Dedifferentiated amniotic fluid mesenchymal stem cell (primary cell): ENCODE measurements around the gene MEFV.
"Not testable (repeated sequence)": the region's sequence is repeated elsewhere in the genome, so short reads cannot be mapped to it uniquely, and the experiment has no call there.

Source experiments
- DNase-seq: peaks from one replicate; pipeline ENCODE4 v3.0.0-alpha.2; 2016; ENCODE audit errors: extremely low spot score

Gene MEFV

DNA sequence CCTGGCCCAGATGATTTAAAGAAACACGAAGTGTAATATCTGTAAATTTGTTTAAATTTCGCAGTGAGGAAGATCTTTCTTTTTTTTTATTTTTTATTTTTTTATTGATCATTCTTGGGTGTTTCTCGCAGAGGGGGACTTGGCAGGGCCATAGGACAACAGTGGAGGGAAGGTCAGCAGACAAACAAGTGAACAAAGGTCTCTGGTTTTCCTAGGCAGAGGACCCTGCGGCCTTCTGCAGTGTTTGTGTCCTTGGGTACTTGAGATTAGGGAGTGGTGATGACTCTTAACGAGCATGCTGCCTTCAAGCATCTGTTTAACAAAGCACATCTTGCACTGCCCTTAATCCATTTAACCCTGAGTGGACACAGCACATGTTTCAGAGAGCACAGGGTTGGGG is 14.3 kb upstream of the MEFV start:
- DNase-seq: not testable (repeated sequence)

DNA sequence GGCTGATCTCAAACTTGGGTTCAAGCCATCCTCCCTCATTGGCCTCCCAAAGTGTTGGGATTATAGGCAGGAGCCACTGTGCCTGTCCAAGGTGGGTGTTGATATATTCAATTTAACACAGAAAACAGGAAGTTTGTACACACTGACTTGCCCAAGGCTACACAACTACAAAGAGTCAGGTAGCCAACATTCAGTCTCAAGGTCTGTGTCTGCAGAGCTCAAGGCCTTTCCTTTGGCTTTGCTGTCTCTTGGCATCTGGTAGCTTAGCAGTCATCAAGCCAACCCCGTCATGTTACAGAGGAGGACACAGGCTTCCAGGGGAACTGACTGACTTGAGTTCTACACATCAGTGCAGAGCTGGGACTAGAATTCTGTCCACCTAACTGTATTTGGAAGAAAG is 11.9 kb upstream of the MEFV start:
- DNase-seq: no peak

DNA sequence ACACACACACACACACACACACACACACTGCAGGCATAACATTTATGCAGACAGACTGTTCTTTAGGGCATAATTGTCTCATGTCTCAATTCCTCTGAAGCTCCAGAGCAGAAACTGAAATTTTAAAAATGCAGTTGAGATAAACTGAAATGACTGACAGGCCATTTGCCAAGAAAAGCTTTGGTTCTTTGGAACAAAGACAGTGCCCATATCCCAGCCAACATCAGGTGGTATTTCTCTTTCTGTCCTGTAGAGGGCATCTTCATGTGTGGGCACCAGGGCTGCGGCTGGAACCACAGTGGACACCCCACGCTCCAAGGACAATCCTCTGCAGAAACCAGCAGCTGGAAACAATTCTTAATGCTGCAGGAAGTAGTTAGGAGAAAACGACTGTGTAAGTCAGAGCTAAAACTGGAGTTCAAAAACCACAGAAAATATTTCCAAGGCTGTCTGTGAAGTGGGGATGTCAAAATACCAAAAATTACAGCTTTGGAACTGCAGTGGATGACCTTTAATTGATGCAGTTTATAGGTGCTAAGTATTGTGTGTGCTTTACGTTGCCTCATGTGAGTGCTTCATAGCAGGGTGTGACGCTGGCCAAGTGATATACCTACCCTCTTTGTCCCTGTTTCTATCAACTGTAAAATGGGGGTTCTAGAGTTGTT is 10.6 kb upstream of the MEFV start:
- peak; percentile 45 for DNase-seq

DNA sequence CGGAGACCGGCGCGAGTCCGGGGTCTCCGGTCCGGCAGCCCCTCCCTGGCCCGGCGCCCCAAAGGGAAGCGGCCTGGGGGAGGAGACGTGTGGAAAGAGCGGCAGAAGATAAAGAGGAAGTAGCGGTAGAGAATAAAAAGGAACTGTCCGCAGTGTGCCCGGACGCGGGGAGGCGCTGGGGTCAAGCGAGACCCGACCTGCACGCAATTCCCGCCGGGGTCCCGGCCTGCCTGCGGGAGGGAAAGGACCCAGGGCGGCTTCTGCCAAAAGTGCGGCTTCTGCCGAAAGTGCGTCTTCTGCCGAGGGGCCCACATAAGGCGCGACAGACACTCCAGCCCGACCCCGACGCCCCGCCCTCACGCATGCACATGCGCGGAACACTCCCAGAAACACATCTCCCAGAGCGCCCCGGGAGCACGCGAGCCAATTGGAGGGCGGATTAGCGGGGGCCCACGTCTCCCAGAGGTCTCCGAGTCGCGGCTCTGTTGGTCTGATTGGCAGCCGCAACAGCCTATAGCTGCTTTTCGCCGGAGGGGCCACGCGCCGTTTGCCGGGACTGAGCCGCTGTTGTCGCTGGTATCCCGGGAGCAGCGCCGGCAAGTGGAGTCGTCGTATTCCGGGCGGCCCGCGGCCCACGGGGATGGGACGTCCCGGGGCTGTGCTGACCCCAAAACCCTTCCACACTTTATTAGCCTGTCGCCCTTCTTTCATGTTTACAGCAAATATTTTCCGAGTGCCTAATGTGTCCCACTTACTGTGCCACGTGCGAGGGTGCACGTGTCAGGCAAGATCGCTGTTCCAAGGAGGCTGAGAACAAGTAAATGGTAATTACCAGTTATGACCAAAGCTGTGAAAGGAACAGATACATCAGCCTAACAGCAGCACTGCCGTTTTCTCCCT is 8.0 kb upstream of the MEFV start:
- DNase-seq: peak; percentile 97

DNA sequence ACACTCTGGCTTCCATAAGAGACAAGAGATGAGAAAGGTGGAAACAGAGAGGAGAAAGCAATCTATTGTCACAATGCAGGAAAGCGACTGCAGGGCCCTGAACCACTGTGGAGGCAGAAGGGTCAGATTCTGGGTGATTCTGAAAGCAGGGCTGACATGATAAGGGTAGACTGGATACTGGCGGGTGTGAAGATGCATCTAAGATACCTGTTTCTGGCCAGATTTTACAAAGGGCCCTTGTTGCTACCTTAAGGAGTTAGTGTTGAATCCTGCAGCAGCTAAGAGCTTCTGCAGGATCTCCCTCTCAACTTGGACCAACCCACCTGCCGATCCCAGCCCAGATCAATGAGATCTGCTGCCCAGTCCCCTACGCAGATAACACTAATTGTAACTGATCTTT is 6.1 kb upstream of the MEFV start:
- no peak for DNase-seq

DNA sequence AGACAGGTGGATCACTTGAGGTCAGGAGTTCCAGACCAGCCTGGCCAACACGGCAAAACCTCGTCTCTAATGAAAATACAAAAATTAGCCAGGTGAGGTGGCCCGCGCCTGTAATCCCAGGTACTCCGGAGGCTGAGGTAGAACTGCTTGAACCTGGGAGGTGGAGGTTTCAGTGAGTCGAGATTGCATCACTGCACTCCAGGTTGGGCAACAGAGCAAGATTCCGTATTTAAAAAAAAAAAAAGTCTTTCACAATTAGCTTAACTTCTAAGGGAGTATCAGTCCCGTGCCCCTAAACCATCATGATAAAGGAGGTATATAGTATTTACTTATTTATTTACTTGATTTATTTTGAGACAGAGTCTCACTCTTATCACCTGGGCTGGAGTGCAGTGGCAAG is 3.4 kb upstream of the MEFV start:
- DNase-seq: no peak

DNA sequence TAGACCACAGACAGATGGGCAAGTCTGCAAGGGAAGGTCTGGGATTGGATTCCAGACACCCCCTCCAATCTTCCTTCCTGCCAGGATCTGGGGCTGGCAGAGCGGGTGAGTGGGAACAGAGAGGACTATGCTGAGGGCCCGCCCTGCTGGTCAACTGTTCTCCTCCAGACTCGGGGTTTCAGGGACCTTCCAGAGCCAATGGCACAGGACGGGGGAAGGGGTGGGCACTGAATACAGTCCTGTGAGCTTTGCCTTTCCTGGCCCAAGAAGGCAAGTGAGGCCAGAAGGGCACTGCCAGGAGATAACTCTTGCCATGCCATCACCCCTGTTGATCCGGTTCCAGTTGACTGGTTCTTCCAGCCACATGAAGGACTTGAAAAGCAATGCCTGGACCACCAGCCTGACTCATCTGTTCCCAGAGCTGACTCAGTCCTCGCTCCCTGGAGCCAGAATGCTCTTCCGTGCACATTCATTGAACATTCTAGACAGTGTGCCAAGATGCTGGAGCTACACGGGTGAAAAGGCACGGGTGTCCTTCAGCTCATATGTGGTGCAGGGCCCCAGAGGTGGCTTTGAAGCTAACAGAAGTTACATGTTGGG is 533 bp upstream of the MEFV start:
- no peak for DNase-seq

DNA sequence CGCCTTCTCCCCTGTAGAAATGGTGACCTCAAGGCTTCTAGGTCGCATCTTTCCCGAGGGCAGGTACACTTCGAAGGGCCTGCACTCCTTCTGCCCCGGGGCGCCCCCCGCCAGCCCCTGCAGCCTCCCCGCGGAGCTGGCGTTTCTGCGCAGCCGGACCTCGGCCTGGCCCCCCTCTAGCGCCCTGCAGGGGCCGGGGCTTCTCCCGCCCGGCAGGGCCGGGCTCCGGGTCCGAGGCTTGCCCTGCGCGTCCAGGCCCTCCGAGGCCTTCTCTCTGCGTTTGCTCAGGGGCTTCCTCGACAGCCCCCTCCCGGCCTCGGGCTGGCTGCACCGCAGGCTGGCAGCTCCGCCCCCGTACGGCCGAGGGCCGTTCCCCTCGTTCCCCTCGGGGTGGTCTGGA is 2.1 kb downstream of the MEFV start:
- no peak for DNase-seq

DNA sequence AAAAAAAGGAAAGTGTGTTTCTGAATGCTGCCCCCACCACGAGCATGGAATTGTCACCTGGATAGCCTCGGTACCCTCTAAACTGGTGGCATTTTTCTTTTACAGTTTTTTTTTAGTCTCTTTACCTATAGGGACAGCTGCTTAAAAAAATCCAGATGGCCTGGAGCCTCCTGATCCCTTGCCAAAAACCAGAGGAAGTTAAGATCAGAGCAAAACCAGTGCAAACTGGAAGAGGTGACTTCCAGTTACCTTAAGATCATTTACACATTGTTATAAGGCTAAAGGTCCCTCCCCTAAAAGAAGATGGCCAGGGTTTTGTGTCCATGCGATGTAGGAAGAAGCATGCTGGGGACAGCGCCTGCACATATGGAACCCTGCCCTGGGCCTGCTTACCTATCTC is 3.5 kb downstream of the MEFV start:
- no peak for DNase-seq

DNA sequence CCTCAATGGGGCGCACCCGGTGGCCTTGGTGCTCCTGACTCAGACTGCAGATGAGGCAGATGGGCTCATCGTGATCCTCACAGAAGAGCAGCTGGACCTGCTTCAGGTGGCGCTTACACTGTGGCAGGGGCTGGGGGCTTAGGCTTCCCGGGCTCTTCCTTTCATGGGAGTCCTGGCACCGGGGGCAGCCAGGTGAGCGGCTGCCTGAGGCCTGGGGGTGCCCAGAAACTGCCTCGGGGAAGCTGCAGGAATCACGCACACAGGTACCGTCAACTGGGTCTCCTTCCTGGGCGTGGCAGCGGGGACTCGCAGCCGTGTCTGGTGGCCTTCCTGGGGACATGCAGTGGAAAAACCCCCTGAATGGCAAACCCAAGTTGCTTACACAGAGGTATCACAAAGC is 7.0 kb downstream of the MEFV start:
- no peak for DNase-seq

DNA sequence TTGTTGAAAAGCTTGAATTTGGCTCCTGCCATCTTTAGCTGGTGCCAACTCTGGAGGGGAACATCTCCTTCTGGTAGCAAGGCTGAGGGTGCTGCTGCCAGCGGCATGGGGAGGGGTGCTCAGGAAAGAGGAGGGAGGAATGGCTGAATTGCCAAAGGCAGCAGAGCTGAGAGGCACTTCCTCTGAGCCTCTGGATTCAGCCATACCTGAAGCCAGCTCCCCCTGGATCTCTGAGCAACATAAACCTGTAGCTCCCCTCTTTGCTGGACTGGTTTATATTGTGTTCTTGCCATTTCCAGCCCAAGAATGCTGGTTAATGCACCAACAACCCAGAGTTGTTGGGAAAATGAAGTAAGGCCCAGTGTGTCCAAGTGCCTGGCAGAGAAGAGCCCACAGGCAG is 7.4 kb downstream of the MEFV start:
- DNase-seq: no peak

DNA sequence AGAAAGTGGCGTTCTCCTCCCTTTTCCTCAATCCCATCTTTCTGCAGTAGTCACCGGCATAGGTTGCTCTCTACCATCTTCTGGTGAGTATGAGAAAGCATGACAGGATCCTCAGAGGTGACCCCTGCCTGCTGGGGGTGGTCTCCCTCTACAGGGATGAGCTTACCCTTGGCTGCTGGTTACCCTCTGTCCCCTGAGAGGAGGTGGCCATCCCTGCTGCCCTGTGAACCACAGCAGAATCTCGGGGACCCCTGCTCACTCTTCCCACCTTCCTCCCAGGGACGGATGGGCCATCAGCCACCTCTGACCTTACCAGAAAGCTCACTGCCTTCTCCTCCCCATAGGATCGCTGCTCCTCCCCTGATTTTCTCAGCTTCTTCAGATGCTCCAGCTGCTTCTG is 7.8 kb downstream of the MEFV start:
- DNase-seq: no peak

DNA sequence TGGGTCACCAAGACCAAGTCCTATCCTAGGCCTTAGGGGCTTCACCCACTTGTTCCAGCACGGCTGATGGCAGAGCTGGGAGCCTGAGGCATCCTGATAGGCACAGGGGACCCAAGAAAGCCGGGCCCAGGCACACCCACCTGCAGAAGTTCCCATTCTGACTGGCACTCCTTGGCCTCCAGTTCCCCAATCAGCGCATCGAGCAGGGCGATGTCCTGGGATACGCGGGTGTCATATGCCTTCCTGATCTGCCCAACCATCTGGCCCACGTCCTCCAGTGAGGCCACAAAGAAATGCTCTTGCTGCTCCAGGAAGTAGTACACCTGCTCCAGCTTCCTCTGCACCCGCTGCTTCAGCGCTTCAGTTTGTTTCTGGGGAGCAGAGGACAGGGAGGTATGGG is 9.6 kb downstream of the MEFV start:
- DNase-seq: no peak

DNA sequence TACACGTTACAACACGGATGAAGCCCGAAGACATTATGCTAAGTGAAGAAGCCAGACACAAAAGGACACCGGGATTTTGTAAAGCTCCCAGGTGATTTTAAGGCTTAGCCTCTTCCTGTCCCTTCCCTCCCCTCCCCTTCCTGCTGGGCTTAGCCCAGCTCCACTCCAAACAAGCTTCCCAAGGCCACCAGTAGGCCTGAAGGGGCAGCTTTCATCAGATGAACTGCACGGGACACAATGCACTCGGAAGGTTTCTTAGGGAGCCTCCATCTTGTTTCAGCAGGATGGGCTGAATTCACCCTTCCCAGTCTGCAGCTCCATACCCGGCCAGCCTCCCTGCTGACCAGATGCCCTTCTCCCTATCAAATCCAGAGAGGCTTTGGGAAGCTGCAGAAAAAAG is 10.4 kb downstream of the MEFV start:
- DNase-seq: no peak

DNA sequence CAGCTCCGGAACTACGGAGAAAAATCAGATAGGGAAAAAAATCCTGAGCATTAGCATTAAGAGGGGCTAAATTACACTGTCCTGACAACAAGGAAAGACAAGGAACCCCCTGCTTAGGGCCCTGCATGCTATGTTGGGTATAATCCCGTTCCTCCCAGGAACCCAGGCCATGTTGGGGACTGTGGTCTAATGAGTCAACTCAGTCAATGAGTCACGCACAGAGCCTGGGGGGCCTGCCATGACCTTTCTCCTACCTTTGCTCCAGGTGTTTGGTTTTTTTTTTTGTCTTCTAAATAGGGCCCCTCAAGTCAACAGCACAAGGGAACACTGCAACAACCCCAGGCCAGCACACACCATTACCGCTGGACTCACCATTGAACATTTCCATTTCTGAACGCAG is 12.6 kb downstream of the MEFV start:
- DNase-seq: no peak

DNA sequence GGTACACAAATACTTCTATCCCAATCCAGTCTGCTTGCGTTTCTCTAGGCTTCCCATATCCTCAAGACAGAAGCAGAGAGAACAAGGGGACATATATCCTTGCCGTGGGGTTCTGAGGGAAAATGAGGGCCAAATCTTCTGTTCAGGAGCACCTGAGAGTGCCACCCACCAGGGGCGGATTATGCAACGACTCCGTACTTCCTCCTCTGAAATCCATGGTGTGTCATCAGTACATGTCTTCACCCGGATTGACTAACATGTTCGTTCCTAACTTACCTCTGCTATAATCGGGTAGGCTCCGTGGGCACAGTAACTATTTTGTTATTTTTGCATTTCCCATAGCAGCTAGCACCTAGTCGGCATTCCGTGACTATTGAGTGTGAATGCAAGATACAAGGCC is 13.7 kb downstream of the MEFV start:
- DNase-seq: no peak

DNA sequence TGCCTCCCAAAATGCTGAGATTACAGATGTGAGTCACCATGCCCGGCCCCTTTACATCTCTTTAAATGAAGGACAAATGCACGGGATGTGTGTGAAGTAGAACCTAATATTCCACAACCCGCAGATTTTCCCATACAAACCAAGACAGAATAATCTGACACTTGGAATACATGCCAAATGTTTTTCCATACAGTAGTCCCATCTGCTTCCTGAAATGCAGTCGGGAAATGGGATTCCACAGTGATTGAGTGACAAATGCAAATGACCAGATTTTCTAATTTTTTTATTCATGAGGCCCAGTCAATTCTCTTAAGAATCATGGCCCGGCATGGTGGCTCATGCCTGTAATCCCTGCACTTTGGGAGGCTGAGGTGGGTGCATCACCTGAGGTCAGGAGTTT is 14.7 kb downstream of the MEFV start:
- DNase-seq: no peak

DNA sequence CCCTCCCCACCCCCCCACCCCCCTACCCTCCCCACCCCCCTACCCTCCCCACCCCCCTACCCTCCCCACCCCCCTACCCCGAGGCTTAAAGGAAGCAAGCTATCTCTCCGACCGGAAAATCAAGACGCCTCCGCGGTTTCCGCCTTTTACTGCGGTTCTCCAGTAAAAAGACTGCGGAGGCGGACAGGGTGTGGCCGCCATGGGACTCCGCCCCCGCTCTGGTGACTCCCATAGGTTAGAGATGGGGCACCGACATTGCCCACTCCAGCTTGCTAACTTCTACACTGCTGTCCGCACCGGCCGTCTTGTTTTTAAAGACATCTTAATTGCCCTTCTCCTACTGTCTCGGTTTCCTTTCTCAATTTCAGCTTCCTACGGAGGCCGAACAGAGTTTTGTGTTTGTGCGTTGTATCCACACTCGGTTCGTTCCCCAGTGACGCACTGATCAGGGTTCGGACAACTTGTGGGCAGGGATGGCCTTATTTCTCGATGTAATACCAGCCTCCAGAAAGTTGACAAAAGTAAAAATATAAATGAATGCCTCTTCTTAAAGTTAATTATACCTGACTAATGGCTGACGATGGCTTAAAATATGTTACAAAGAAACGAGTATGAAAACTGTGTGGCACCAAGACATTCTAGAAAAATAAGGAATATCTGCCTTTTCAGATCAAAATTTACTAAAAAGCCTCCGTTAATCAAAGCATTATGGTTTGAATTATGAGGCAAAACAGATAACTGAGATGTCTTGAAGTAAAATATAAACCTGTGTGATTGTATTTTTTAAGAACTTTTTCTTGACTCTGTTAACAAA is 20.4 kb downstream of the MEFV start:
- DNase-seq: no peak

DNA sequence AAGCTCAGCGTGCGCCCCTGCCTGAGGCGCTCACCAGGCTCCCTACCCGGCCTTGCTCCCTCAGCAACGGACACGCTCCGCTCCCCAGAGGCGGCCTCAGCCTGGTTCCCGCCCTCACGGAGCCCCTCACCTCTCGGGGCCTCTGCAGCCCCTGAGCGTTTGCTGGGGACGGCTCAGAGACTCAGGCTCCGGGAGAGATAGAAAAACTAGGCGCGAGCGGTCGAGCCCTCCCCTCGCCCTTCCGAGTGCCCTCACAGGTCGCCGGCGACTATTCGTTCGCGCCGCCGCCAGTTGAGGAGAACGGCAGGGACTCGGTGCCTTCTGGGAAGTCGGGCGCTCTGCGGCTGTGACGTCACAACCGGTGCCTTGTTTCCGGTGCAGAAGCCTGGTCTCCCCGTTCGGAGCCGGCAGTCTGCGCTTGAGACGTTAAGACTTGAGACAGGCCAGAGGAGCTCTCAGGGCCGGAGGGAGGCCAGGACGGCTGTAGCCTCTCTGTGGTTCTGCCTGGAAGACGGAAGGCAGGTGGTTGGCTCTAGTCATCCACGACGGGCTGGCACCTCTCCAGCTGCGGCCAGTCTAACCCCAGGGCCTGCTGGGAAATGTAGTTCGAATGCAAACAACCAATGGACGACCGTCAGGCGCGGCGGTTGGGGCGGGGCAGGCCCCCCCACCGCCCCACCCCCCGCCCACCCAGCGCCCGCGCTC is 21.4 kb downstream of the MEFV start, which contains the start of gene ZNF200:
Gene ZNF200, minus strand, starts transcription at position 302 of the 705 bp plus-strand sequence. CDS start 1,403 bp downstream, outside the sequence.
- peak; percentile 93 for DNase-seq

DNA sequence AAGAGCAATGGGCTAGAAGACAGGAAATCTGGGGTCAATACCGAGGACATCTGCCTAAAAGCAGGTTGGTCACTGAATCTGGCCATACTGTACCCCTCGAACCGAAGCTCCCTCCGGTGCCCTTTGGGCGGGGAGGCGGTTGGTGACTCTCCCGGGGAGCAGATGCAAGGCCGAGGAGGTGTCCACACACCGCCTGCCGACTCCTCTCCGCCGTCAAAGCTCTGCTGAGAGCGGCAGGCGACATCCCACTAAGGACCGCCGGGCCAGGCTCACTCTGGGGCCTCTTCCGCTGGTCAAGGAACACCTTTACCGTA is 21.9 kb downstream of the MEFV start:
- no peak for DNase-seq

DNA sequence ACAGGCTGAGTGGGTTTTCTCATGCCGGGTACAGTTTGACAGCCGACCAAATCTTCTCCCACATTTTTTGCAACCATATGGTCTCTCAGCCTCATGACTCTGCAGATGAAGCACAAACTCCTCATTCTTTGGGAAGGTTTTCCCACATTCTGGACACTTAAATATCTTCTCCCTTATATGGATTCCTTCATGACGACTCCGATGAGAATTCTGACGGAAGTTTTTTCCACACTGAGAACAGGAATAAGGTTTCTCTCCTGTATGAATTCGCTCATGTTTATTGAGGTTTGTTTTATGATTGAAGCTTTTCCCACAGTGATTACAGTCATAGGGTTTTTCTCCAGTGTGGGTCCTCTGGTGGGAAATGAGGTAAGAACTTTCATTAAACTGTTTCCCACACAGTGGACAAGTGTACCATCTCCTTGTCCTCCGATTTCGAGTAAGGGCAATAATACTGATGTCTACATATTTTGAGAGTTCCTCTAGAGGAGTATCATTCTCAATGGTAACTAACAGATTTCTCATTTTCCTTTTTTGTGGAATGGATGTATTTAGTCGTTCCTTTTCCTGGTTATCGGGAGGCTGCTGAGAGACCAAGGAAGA is 32.4 kb downstream of the MEFV start:
- no peak for DNase-seq
